ENCODE data around the gene GTF2F1.
"Not testable (repeated sequence)": the region's sequence is repeated elsewhere in the genome, so short reads cannot be mapped to it uniquely, and the experiment has no call there.

GTF2F1 gene

DNA sequence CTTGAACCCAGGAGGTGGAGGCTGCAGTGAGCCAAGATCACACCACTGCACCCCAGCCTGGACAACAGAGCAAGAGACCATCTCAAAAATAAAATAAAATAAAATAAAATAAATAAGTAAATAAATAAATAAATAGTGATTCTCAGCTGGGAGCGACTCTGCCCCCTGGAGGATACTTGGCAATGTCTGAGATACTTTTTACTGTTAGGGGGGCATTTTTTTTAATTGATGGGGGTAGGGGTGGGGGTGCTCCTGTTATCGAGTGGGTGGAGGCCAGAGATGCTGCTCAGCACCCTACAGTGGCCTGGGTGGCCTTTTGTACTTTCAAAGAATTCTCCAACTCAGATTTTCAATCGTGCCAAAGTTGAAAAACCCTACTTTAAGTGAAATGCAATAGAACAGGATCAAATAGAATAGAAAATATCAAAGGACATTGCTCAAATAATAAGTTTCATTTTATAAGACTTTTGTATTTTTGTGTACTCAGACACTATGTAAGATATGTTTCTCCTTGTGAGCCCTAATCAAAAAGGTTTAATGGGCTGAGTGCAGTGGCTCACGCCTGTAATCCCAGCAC, 38.8 kb downstream of the GTF2F1 start:
- ATAC-seq = no peak

DNA sequence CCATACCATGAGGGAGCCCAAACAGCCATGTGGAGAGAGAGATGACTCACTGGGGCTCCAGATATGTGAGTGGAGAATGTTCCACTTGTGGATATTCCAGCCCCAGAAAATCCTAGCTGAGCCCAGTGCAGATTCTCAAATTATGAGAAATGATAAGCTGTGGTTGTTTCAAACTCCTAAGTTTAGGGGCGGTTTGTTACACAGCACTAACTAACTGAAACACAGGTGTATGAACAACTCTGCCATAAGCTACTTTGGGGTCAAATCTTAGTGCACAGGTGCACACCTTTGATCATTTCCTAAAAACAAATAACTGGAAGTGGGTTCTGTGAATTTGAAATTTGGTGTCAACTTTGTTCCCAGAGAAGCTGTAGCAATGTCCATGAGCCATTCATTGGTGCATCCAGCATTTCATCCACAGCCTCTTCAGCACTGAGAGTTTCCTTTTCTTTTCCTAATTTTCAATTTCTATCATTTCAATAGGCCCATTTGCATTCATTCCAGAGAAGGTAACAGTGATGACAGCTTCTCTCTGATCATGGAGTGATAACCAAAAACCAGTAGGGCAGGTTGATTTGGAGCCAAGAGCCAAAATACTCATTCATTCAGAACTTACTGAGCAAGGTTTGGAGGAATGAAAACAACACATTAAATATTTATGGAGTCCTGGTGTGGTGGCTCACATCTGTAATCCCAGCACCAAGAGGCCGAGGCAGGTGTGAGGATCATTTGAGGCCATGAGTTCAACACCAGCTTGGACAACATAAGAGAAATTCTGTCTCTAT, 40.4 kb downstream of the GTF2F1 start:
- no peak for ATAC-seq

DNA sequence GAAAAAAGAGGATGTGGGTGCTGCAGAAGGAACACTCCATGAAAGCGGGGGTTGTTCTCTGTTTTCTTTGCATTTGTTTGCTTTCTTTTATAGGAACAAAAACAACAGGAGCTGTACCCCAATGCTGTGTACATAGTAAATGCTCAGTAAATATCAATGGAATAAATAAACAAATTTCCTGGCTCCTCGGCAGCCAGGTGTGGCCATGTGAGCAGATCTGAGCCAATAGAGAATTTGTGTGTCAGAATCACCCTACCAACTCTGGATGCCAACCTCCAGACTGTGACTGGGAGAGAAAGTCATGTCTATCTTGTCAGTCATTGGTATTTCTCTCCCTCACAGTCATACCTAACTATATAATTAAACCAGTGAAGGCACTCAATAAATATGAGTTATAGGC, 42.3 kb downstream of the GTF2F1 start:
- no peak for ATAC-seq

DNA sequence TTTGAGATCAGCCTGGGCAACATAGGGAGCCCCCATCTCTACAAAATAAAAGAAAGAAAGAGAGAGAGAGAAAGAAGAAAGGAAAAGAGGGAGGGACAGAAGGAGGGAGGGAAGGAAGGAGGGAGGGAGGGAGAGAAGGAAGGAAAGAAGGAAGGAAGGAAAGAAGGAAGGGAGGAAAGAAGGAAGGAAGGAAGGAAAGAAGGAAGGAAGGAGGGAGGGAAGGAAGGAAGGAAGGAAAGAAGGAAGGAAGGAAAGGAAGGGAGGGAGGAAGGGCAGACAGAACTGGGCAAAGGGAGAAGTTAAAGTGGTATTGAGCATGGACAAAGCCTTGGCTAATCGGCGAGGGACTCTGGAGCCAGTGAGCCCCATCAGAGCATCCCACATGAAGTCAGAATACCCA, 43.7 kb downstream of the GTF2F1 start:
- not testable (repeated sequence) for ATAC-seq

DNA sequence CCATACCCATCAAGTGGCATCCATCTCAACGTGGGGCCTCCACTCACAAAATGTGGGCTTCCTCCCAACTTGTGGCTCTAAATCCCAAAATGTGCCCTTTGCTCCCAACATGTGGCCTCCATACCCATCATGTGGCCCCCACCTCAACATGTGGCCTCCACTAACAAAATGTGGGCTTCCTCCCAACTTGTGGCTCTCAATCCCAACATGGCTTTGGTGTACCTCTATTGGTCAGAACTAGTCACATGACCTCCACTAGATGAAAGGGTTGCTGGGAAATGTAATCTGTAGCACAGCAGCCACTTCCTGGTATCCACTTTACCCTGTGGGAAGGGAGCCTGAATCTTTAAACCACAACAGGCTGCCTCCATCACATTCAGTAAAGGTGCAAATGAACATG, 49.5 kb downstream of the GTF2F1 start:
- no peak for ATAC-seq

DNA sequence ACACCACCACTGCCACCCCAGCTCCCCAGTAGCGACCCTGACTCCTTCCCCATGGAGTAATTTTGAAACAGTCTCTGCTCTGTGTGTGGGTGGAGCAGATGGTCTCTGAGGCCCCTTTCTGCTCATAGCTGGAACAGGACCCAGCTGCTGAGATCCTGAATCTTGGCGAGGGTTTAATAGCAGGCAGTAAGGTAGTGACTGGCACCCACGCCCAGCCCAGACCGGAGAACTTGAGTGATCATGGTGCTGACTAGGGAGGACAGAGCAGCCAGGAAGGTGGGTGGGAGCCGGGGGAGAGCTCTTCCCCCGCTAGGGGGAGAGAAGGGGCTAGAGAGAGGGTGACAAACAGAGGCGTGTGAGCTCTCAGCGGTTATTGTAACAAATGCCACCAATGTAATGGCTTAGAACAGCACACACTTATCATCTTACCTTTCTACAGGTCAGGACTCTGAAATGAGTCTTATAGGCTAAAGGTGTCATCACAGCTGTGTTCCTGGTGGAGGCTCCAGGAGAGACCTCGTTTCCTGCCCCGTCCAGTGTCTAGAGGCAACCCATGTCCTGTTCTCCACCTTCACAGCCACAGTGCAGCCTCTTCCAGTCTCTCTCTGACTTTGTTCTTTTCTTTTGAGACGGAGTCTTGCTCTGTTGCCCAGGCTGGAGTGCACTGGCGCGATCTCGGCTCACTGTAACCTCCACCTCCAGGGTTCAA, 52.3 kb downstream of the GTF2F1 start:
- no peak for ATAC-seq

DNA sequence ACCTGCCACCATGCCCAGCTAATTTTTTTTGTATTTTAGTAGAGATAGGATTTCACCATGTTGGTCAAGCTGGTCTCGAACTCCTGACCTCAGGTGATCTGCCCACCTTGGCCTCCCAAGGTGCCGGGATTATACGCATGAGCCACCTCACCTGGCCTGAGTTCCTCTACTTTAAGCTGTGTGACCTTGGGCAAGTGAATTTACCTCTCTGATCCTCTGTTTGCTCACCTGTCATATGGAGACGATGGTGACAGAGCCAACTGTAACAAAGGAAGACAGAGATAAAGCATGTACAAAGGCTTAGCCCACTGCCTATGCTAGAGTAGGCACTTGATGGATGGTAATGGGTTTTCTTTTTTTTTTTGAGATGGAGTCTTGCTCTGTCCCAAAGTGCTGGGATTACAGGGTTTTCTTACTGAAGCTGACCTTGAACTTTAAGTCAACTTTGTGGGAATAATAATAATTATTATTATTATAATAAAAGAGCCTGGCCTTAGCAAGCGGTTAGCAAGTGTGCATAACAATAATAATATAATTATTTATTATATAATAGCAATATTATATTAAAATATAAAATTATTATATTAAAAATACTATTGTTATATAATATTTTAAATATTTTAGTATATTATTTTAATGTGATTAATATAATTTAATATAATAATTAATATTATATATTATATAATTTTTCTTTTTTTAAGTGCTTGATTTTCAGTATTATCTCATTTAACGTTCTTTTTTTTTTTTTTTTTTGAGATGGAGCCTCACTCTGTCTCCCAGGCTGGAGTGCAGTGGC, 58.3 kb downstream of the GTF2F1 start:
- ATAC-seq = no peak

DNA sequence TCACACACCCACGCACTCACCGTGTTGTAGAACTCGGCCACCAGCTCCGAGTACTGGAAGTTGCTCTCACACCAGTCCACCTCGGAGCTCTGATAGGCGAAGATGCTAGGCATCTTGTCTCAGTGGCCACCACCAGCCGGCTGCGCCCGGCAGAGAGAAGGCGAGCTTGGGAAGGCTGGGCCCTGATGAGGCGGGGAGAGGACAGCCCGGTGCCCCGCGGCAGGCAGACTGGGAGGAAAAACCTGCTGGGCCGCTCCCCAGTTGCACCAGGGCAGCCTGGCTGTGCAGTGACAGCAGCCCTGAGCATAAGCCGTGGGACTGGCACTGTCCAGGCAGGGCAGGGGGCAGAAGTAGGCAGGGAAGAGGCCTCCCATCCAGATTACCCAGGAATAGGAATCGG, 59.5 kb downstream of the GTF2F1 start, which contains the start of gene ACER1:
Gene ACER1 (minus strand): TSS at position 174 of the 400 bp plus-strand sequence. CDS start 61 bp downstream, at position 113.
- ATAC-seq = no peak
